ENCODE results near the gene SIGLEC14.

The SIGLEC14 gene

DNA sequence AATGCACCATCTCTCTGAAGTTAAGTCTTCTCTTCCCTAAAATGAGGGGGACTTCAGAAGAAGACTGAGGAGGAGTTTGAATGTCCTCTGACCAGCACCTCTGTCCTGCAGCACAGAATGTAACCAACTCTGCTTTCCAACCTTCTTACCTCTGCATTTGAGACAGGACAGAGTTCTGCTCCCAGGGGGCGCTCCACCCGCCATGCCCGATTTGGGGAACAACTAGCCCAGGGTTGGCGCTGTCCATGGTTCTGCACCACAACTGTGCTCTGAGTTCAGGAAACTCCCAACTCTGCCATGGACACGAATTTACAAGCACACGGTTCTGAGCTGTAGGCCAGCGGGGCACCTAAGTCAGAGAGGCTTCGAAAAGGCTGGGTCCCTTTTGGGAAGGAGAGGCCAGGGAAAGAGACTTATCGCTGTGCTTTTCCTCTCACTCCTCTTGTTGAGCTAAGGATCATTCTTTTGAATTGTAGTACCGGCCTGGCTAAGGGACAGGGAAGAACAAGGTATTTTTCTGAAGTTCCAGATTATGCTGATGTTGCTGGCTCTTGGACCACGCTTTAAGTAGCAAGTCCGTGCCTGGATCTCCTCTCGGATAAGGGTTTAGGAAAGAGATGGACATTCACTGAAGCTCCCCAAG lies 38.6 kb downstream of the SIGLEC14 start:
- peak; percentile 64 for DNase-seq

DNA sequence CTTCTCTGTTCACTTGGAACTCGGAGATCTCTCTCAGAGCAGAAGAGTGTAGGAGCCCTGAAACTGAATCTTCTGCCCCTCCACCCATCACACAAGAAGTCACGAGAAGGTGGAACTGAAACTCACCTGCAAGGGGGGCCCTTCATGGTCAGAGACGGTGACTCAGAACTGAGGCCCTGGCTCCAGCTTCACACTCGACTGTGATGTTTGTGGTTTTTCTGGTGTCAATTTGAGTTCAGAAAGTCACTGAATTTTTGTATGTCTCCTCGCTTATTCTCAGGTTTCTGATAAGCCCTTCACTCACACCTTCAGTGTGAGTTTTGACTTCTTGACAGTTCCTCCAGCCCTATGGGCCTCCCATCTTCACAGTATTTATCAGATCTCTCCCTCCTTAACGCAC lies 39.5 kb downstream of the SIGLEC14 start:
- DNase-seq = no peak

GRCh38 chr19:51602189-51602854 lies 44.3 kb downstream of the SIGLEC14 start:
- DNase-seq = no peak

GRCh38 chr19:51600940-51601580 lies 45.6 kb downstream of the SIGLEC14 start:
- DNase-seq = no peak

- no peak for DNase-seq
Measured at GRCh38 chr19:51599084-51599483, 47.5 kb downstream of the SIGLEC14 start.

- no peak for DNase-seq
Measured at GRCh38 chr19:51598159-51598915, 48.3 kb downstream of the SIGLEC14 start.

DNA sequence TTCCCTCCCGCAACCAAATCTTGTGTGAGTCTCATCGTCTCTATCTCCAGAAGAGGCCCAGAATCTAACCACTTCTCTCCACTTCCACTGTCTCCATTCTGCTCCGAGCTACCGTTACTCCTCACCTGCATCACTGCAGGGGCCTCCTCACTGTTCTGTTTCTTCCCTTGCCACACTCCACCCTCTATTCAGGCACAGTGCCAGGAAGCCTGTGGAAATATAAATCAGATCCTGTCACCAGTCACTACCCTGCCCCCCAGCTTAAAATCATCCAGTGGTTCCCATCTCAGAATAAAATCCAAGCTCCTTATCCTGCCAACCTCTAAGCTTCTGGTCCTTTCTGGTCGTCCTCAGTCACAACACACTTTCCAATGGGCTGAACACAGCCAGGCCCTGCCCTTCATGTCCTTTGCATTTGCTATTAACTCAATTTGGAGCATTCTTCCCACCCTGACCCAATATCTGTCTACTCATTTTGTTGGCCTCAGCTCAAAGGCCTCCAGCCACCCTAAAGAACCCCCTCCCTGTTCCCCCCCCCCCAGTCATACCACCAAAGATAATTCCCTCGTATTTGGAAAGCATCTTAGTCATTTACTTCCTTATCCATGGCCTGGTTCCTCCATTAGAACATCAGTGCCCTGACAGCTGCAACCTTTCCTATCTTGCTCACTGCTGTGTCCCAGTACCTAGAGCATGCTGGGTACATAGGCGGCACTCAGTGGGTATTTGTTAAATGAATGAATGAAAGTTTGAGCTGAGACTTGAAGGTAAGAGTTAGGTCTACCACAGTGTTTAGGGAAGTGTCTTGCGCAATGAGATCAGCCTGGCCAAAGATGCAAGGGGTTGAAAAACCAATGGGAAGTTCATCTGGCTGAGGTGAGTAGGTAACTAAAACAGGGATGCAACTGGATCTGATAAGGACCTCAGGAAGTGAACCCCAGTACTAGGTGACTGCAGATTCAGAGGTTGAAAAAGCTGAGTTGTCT lies 51.1 kb downstream of the SIGLEC14 start:
- DNase-seq = no peak

DNA sequence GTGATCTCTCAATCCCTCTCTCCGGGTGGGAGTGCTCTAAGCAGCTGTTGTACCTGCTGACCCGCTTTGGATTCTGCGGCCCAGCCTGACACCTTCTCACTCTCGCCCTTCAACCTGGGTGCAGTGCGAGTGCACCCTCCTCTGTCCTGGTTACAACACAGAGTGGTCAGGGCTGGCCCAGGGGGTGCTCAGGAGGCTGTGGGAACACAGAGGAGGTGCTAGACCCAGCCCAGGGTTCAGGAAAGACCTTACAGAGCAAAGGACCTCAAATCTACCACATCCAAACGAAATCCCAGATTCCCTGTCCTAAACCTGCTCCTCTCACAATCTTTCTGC lies 51.9 kb downstream of the SIGLEC14 start:
- DNase-seq = no peak

- peak; percentile 97 for DNase-seq
Measured at GRCh38 chr19:51593969-51594773, 52.5 kb downstream of the SIGLEC14 start.

DNA sequence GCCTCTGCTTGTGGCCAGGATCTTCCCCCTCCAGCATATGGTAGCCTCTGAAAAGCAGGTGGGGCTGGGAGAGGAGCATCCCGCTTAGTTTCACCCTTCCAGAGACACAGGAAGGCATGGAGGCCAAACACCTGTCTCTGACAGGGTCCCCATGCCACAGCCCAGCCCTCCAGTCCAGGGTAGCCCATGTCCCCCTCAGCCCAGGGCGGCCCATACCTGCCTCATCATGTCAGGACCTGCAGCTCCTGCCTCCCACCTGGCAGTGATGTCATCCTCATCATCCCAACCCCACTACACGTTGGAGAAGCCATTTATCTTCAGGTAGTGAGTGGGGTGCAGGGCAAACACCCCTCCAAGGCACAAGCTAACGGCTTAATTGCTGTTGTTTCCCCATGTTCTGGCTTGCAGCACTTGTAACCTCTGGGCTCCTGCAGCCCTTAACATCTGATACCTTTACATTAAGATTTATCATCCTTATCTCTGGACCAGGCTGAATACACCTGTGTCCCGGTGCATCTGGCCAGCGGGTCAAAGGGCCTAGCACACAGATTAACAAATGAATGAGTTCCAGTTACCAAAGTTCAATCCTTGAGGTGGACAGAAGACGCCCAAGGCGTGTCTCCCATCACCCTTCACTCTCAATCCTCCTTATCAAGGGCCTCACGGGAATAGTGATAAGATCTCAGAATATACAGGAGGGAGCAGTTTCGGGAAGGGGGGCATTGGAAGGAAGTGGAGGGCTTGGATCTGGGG lies 53.3 kb downstream of the SIGLEC14 start:
- no peak for DNase-seq
